Measurements from ENCODE around the gene RFC2. TPM values are rescaled to one million over a fixed set of nuclear protein-coding genes. Genes with fewer than 3 reads are reported as not detected.

RFC2 gene
- total RNA-seq, 2 donors from 2014 or later = 56.7 to 71.6 TPM

DNA sequence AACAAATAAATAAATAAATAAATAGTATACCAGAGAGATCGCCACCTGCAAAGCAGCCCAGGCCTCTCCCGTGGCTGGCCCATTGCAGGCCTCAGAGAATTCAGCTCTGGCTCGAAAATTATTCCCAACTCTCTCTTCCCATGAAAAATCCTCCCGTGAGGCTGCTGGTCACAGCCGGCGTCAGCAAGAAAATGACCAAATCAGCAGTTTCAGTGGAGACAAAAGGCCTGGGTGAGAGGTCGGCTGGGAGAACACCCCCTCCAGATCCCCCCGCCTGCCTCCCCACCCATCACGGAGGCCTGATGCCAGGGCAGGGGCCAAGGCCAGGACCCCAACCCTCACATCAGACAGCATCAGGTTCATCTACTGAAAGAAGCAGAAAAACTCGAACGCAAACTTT, 31.9 kb upstream of the RFC2 start:
- H3K27ac Mint-ChIP-seq = no peak overlapping the region
- Histone ChIP-seq H3K9ac (ENCODE audit: extremely low read depth, low read length, poor library complexity, severe bottlenecking) (no peak overlapping the region), H3K27me3 (ENCODE audit: control insufficient read depth, insufficient read depth, low read length, poor library complexity, severe bottlenecking) (no peaks in the 10 kb centered on the region), H3K4me3 (ENCODE audit: low read length) (no peak overlapping the region), H3K27ac (ENCODE audit: low read depth, low read length) (no peak overlapping the region), H3K9me3 (ENCODE audit: control insufficient read depth, low read length) (no peaks in the 10 kb centered on the region), H3K36me3 (ENCODE audit: control insufficient read depth, insufficient read depth, low read length) (no peaks in the 10 kb centered on the region), H3K4me1 (ENCODE audit: control insufficient read depth, insufficient read depth, low read length) (peaks cover 15% of the 10 kb centered on the region)
- DNase-seq = no peak
- TF ChIP-seq, protein P1, sequence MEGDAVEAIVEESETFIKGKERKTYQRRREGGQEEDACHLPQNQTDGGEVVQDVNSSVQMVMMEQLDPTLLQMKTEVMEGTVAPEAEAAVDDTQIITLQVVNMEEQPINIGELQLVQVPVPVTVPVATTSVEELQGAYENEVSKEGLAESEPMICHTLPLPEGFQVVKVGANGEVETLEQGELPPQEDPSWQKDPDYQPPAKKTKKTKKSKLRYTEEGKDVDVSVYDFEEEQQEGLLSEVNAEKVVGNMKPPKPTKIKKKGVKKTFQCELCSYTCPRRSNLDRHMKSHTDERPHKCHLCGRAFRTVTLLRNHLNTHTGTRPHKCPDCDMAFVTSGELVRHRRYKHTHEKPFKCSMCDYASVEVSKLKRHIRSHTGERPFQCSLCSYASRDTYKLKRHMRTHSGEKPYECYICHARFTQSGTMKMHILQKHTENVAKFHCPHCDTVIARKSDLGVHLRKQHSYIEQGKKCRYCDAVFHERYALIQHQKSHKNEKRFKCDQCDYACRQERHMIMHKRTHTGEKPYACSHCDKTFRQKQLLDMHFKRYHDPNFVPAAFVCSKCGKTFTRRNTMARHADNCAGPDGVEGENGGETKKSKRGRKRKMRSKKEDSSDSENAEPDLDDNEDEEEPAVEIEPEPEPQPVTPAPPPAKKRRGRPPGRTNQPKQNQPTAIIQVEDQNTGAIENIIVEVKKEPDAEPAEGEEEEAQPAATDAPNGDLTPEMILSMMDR (conservative IDR thresholded peaks at IDR 0.05) = no peak
- 92 to 95% methylated on average over 3 to 11 of the region's 11 CpGs for WGBS, 2 experiments (ENCODE audit: insufficient coverage in 1 of 2, insufficient read length in 1 of 2)
- H3K4me1 Mint-ChIP-seq = peaks cover 34% of the 10 kb centered on the region
- no peak overlapping the region for H3K4me3 Mint-ChIP-seq
- H3K27me3 Mint-ChIP-seq (ENCODE audit: insufficient read depth) = no peaks in the 10 kb centered on the region
- no peaks in the 10 kb centered on the region for H3K9me3 Mint-ChIP-seq
- no peaks in the 10 kb centered on the region for H3K36me3 Mint-ChIP-seq (ENCODE audit: low read depth)

DNA sequence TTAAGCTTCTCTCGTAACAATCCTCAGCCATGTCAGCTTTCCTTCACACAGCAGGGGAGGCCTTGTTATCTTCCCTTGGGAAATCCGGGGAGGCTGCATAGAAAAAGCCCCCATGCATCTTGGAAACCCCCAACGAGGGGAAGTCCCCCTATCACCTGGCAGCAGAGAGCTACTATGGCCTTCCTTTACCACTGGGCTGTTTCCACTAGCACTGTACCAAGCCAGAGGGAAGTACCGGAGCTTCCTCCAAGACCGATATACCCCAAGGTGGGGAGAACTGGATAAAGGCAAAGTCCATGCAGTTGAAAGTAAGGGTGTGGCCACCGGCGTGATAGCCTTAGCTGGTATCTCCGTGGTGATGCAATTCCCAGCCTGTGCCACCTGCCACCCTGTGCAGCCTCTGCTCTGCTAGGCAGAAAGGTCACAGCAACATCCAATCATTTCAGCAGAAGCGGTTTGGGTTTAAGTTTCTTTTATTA, 30.6 kb upstream of the RFC2 start:
- Mint-ChIP-seq H3K27me3 (ENCODE audit: insufficient read depth) (no peaks in the 10 kb centered on the region), H3K9me3 (no peaks in the 10 kb centered on the region), H3K27ac (peak overlapping the region; percentile 85), H3K4me3 (no peak overlapping the region), H3K36me3 (ENCODE audit: low read depth) (no peaks in the 10 kb centered on the region), H3K4me1 (peaks cover 38% of the 10 kb centered on the region)
- Histone ChIP-seq H3K9me3 (ENCODE audit: control insufficient read depth, low read length) (no peaks in the 10 kb centered on the region), H3K4me1 (ENCODE audit: control insufficient read depth, insufficient read depth, low read length) (peaks cover 20% of the 10 kb centered on the region), H3K27ac (ENCODE audit: low read depth, low read length) (no peak overlapping the region), H3K27me3 (ENCODE audit: control insufficient read depth, insufficient read depth, low read length, poor library complexity, severe bottlenecking) (no peaks in the 10 kb centered on the region), H3K9ac (ENCODE audit: extremely low read depth, low read length, poor library complexity, severe bottlenecking) (no peak overlapping the region), H3K36me3 (ENCODE audit: control insufficient read depth, insufficient read depth, low read length) (no peaks in the 10 kb centered on the region), H3K4me3 (ENCODE audit: low read length) (no peak overlapping the region)
- TF ChIP-seq, protein P1 (conservative IDR thresholded peaks at IDR 0.05) = no peak
- WGBS, 2 experiments (ENCODE audit: insufficient coverage in 1 of 2, insufficient read length in 1 of 2) = 35 to 37% methylated on average over 8 to 9 of the region's 9 CpGs
- DNase-seq = peak; percentile 89

DNA sequence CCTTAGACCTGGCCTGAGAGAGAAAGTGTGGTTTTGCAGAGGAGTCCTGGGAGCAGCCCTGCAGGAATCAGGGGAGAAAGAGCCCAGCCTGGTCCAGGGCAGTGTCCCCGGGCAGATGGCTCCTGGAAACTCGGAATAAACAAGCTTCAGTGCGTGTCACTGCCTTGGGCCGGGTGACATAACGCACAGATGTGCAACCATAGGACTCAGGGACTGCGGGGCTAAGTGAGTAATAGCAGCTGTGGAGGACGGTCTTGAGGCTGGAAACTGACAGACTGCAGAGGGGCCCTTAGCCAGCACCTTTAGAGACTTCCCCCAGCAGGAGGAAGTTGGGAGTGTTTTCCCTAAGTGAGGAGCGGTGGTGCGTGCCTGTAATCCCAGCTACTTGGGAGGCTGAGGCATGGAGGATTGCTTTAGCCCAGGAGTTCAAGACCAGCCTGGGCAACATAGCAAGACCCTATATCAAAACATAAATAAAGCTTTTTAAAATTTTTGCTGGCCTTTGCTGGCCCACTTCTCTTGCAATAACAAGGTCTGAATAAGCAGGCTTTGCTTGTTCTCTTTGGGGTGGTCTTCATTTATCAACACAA, 29.8 kb upstream of the RFC2 start:
- H3K4me3 ChIP-seq (ENCODE audit: low read length) = no peak overlapping the region
- Mint-ChIP-seq H3K9me3 (no peaks in the 10 kb centered on the region), H3K27me3 (ENCODE audit: insufficient read depth) (no peaks in the 10 kb centered on the region), H3K27ac (peak overlapping the region; percentile 96), H3K36me3 (ENCODE audit: low read depth) (no peaks in the 10 kb centered on the region), H3K4me3 (no peak overlapping the region), H3K4me1 (peaks cover 44% of the 10 kb centered on the region)
- peaks cover 24% of the 10 kb centered on the region for H3K4me1 ChIP-seq (ENCODE audit: control insufficient read depth, insufficient read depth, low read length)
- no peak for DNase-seq
- no peaks in the 10 kb centered on the region for H3K9me3 ChIP-seq (ENCODE audit: control insufficient read depth, low read length)
- no peaks in the 10 kb centered on the region for H3K27me3 ChIP-seq (ENCODE audit: control insufficient read depth, insufficient read depth, low read length, poor library complexity, severe bottlenecking)
- H3K36me3 ChIP-seq (ENCODE audit: control insufficient read depth, insufficient read depth, low read length) = no peaks in the 10 kb centered on the region
- TF ChIP-seq, protein P1 (conservative IDR thresholded peaks at IDR 0.05) = no peak
- WGBS, 2 experiments (ENCODE audit: insufficient coverage in 1 of 2, insufficient read length in 1 of 2) = 92 to 100% methylated on average over 9 of the region's 9 CpGs
- H3K9ac ChIP-seq (ENCODE audit: extremely low read depth, low read length, poor library complexity, severe bottlenecking) = no peak overlapping the region
- H3K27ac ChIP-seq (ENCODE audit: low read depth, low read length) = no peak overlapping the region

All from endodermal cell (in vitro differentiated cells).